Muscle of arm (tissue), 12 donors: ENCODE results near the gene KY. TPM values are rescaled to one million over a fixed set of nuclear protein-coding genes. Genes with fewer than 3 reads are reported as not detected.

Experiments used
- DNase-seq: peaks from one replicate; pipeline ENCODE4 v3.0.0-alpha.2; 2013
- polyA plus RNA-seq, 12 donors: library from polyadenylated mRNA; unstranded; fragments of 120-200 nt; gene quantifications; one replicate each; pipeline ENCODE4 v1.2.1, GENCODE V29; 2013; ENCODE audit not compliant: insufficient read length in 12 of 12

KY gene
- polyA plus RNA-seq, 12 donors: 19.8 to 90.1 (median 59.0) TPM; not detected in 1

DNA sequence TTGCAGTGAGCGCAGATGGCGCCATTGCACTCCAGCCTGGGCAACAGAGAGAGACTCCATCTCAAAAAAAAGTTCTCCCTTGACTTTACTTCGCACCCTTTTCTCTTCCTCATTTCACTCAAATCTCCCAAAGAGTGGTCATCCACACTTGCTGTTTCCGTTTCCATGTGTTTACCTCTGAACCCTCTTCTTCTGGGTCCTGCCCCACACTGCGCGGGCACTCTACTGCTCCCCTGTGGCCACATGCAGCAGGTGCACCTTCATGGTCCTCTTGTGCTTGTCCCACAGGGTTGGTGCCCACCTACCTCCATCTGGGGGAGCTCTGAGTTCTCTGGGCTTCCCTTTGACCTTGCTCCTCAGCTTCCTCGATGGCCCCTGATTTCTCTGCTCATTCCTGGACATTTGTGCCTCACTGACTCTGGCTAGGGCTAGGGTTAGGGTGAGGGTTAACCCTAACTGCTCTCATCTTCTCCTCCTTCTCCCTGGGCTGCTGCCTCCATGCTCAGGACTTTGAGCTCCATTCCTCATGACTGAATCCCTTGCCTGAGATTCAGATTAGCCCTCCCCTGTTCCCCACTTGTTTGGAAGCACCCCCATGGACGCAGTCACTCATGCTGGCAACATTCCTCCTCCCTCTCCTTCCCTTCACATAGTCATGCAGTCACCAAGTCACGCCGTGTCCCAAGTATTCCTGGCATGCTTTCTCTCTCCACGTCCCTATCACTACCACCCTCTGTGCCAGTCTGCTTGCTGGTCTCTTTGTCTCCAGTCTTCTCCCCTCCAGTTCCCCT is 26.6 kb upstream of the KY start:
- DNase-seq: no peak

DNA sequence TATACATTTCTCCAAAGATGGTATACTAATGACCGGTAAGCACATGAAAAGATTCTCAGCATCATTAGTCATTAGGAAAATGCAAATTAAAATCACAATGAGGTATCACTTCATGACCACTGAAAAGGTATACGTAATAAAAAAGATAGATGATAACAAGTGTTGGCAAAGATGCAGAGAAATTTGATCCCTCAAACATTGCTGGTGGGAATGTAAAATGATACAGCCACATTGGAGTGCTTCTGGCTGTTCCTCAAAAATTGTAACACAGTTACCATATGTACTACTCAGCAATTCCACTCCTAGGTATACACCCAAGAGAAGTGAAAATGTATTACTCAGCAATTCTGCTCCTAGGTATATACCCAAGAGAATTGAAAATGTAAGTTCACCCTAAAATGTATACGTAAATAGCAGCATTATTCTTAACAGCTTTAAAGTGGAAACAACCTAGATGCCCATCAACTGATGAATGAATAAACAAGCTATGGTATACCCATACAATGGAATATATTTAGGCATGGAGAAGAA is 25.0 kb upstream of the KY start:
- no peak for DNase-seq

DNA sequence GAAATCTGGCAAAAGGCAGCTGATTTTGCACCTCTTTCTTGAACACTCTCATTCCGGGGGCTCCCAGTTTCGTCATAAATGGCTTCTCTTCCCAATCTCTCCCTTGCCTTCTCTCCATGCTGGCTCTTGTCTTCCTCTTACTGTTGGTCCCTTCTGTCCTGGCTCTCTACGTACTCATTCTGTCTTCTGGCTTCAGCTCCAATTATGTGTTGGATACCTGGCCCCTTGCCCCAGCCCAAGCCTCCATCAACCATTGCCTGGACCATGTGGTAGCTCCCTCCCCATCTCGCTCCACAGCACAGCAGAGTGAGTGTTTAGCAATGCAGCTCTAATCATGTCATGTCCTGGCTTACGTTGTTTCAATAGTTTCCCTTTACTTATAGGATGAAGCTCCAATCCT is 21.7 kb upstream of the KY start:
- no peak for DNase-seq

DNA sequence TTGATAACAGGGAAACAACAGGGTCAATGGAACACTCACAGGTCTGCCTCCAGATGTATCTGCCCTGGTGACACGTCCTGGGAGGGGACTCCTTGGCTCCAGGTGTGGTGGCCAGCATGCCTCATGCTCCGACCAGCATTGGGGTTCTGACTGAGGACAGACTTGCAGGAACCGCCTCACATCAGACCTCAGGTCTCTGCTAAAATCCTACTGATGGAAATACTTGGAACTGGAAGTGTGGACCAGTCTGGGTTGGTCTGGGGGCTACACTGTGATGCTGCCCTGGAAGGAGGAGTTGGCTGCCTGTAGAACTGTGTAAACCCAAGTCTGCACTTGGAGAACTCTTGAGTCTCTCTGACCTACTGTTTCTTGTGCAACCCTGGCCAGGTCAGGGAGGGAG is 17.1 kb upstream of the KY start:
- DNase-seq: no peak

DNA sequence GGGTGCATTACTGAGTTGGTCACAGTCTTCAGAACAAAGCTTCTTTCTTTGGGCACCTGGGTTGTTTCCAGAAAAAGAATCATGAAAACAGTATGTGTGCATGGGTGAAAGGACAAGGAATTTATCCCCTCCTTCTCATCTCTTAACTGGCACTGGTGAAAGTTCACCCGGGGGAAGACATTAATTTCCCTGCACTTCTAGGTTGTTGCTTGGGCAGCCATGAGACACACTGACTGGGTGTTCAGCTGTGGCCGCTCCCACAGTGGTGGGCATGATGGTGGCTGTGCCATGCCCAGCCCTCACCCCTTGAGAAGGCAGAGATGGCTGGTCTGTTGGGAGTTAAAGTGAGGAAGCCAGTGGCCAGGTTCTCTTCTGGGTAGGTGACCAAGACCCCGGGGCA is 16.6 kb upstream of the KY start:
- no peak for DNase-seq

DNA sequence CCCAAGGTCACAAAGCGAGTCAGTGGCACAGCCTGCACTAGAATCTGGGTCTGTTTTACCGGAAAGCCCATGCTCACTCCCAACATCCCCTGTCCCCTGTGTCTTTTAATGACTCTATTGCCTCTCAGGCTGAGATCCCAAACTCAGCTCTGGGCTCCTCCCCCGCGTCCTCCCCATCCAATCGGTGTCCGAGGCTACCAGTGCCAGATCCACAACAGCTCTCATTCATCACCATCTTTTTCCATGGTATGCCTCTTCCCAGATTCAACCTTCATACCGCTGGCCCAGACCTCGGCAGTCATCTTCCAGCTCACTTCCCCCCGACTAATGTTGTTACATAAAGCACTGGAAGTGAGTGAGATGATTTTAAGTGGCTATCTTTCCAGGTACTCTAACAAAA is 16.1 kb upstream of the KY start:
- DNase-seq: no peak

DNA sequence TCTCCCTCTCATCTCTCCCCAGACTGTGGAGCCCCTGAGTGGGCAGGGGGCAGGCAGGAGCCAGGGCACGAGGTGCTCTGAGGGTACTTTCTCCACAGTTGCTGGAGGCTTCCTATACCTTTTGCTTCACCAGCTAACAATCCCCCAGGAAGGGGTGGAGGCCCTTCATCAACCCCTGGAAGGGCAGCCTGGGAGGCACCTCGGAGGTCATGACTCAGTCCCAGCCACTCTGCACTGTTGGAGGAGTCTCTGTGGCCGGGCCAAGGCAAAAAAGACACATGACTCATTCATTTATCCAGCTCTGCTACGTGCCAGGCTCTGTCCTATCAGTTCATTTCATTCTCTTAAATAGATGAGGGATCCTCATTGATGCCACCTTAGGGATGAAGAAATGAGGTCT is 15.6 kb upstream of the KY start:
- DNase-seq: no peak

DNA sequence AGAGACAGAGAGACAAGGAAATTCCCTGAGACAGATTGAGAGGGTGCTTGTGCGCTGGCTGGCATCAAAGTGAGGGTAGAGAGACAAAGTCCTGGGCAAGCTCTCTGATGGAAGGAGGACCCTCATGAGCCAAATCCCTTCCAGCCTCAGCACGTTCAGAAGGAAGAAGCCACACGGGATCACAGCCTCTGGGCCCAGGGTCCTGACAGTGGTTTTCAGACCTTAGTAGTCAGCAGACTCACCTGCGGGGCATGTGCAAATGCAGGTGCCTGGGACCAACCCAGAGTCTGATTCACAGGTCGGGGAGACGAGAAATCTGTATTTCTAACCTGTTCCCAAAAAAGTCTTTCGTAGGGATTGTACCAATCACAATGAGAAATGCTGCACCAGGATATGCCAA is 15.2 kb upstream of the KY start:
- no peak for DNase-seq

DNA sequence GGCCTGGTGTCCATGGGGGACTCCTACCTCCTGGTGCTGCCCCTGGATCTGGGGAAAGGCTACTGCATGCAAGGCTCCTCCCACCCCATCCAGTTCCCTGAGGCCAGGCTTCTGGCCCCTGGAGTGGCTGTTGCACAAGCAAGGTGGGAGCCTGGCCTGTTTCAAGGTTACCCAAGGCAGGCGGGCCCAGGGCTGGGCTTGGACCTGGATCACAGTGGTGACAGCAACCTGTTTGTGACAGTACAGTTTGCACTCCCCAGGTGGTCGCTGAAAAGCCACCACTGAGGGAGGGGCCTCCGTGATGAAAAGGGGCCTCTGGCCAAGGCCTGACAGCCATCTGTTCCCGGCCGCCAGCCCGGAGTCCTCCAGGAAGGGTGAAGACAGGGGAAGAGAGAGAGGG is 14.4 kb upstream of the KY start:
- DNase-seq: no peak

DNA sequence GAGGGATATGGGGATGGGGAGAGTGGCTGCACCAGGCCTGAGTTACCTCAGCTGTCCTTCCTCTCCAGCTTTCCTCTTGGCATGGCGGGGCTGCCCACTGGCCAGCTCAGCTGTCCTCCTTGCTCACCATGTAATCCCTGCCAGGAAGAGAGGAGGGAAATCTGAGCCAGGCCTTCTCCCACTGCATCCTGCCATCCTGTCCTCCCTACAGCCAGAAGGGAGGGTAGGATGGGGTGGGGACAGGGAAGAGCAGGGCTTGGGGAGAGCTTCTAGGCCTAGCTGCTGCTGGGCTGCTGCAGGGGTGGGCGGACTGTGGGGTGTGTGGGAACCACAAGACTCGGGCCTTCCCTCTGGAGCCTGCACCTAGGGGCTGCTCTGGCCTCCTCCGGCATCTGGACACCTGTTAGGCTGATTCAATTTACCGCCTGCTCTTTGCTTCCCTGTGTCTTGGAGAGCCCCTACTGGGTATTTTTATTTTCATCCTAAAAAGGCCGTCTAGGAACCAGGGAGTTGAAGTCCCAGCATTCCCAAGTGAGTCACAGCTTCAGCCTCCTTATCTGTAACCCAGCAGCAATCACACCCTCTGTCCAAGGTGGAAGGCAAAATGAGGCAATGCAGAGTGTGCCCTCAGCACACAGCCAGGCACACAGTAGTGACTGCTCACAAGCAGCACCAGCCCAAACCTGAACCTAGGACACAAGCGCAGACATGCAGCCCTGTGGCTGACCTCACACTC is 13.1 kb upstream of the KY start:
- DNase-seq: peak; percentile 46

DNA sequence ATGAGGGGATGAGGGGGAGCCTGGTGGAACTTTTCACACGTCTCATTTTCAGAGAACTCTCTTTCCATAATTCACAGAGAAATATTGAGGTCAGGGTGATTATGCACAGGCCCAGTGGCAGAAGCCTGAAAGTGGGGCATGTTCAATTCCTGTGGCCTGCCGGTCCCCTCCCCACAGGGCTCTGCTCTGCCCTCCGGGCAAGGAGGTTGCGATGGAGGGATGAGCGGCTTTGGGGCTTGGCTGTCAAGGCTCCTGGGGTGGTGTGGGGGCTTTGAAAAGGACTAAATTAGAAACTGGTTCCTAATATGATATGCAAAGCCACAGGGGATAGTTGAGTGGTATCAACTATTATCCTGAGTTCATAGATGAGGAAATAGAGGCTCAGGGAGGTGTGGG is 9.2 kb upstream of the KY start:
- DNase-seq: no peak

DNA sequence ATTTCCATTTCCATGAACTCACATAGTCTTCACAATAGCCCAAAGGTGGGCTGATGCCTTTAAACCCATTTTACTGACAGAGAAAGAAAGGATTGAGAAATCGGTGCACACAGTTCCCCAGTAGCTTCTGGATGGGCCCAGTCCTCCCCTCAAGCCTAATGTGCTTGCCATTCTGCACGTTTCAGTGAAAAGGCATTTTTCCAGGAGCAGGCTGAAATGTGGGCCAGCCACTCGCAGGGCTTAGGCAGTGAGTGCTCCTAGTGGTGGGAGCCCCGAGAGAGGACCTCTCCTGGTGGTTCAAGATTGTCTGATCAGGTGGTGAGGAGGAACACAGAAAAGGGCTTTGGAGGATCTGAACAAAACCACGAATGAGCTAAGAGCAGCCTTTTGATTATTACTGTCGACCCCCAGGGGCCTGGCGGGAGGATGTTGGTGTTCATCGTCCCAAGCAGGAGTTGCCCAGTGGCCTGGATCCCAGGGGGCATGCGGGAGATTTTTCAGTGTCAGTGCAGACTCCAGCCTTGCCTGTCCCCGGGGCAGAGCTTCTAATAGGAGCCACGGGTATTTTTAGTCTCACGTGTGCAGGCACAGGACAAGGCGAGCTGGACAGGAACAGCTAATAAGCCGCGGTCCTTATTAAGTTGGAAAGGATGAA is 8.7 kb upstream of the KY start:
- no peak for DNase-seq

DNA sequence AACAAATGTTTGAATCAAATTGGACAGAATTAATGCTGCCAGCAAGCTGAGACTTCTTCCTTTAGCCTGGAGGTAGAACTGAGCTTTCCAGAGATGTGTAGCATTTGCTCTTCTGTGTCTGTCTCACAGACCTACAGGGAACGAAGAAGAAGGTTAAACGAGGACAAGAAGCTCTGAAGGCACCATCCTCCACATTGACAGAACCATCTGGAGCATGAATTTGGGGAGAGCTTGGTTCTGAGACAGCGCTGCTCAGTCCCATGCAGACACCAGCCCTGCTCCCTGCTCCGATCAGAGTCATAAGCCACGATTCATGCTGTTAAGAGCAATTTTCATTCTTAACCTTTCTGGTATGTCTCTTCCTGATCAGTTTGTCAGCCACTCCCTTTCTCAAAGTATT is 7.7 kb upstream of the KY start:
- no peak for DNase-seq

DNA sequence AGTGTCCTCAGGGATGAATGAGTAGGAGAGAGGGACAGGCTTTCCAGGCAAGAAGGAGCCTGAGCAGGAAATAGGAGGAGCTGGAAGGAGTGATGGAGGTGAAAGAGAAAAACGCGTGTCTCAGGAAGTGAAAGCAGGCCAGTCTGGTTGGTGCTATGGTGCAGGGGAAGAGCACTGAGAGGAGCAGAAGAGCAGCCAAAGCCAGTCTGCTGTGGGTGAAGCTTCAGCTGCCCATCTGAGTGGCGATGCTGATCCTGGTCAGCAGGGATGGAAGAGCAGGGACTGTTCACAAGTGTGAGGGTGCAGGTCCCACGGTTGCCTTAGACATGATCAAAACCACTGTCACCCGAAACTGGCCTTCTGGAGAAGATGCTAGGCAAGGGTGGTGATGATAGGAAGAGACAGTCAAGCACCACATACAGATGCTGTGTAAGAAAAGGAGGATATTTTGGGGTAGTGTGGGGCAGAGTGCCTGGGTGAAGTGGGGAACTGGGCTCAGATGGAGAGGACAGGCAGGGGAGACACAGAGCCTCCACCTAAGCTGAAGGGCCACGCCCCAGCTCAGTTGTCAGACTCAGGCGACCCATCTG is 5.5 kb upstream of the KY start:
- DNase-seq: no peak

DNA sequence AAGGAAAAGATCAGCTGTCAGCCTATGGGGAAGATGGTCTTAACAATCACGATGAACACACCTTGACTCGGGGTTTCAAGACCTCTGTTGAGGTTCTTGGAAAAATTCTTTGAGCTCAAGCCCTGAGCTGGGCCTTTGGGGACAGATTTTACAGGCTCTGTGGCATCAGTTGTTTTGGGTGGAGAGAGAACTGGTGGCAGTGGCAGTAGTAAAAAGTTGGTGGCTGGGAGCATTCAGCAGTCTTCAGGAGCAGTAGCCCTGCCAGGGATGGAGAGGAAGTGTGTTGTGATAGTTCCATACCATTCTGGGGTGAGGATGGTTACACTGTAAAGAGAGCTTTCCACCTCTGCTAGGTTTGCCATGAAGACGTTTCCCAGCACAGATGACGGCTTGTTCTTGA is 4.9 kb upstream of the KY start:
- no peak for DNase-seq

DNA sequence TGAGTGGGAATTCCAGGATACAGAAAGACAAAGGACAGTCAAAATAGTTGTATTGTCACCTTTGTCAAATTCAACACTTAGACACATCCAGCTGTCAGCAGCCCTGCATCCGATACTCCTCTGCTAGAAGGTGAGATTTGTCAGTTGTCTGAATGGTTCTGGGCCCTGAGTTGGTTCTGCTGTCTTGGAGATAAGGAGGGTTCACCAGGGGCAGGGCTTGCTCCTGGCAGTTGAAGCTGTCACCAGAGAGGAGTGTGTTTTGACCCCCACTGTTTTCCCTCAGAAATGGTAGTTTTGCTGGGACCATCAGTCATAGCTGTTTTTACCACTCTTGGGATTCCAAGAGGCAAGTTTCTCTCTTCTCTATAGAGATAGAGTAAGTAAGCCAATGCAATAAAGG is 3.2 kb upstream of the KY start:
- no peak for DNase-seq

DNA sequence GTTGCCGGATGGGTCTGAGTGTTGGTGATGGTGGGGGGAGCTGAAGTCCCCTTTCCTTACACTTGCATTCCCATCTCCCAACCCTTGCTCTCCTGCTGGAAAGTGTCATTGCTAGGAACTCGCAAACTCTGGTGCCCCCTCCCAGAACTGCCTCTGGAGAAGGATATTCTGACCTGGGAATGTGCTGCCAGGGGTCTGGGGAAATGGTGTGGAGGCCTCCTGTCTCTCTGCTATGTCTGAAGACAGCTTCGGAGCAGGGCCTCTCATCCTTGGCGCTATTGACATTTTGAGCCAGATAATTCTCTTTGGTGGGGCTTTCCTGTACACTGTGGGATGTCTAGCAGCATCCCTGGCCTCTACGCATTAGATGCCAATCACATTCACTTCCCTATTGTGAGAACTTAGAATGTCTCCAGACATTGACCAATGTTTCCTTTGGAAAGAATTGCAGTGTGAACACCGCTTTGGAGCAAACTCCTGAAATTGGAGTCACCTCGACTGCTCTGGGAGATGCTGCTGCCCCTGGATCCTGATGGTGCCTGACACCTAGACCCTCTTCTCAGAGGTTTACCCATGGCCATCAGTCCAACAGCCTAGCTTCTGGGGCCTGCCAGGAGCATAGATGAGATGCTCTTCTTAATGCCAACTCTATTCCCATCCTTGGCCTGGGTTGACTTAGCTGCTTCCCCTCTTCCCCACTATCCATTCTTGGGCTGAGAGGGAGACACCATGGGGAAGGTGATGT is 2.2 kb upstream of the KY start:
- DNase-seq: no peak

DNA sequence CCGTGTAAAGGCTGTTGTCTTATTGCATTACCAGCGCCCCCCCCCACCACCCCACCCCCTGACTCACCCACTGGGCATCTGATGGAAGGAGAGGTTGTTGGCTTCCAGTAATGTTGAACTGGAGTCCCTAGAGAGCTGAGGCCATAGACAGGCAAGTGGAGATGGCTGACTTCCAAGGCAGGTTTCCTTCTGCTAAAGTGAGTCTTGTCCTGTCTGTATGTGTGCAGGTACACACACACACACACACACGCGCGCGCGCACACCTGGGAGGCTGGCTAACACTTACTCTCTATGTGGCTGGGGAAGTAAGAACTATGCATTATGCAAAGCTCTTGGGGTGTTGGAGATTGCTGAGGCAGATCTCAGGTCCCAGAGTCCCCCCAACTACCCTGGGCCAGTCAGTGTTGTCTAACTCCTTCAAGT is 1.6 kb upstream of the KY start:
- no peak for DNase-seq

DNA sequence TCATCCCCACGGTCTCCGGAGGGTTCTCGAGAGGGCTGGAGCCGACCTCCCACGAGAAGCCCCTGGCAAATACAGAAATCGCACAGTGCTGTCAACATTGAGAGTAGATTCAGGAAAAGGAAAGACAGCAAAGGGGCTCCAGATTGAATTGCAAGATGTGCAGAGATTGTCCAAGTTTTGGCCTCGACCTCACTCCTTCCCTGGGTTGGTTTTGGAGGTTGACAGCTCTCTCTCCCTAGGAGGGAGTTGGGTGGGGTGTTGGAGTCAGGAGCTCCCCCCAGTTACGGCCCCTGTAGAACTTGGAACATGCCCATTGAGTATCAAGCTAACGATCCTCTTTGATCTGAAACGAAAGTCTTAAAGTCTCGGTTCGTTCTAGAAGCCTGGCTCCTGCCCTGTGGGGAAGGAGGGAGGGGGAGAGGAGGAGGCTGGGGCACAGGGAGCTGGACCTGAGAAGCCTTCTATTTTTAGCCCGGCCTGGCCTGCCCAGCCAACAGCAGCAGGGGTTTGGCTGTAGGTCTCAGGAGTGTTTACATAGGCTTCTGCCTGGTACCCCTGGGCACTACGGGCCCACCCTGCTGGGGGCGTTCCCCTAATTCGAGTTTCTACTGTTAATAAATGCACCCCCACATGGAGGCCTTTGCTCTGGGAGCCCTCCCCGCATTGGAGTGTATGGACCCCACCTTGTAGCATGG is 672 bp upstream of the KY start:
- DNase-seq: peak; percentile 31

DNA sequence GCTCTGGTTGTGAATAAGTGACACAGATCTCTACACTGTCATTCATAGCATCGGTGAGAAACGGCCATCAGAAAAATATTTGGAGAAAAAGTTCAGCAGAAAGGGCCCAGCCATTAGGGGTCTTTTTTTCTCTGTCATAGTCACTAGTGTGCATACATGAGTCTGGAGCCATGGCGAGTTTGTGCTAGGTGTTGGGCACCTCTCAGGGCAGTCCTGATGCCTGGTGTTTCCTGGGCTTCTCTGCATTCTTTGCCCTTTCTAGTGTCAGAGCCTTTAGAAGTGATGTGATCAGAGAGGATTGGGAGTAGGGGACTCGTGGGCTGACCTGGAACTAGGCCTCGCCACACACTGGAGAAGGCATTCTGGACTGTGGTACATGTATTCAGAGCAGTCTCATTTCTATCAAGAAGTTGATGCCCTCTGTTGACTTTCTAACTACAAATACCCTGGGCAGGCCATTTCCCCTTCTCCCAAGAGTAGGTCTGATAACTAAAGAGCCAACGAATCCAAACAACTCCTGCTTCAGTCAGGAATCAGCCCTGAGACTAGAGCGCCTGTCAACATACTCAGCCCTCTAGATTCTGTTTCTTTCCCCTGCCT is 1.6 kb downstream of the KY start:
- DNase-seq: no peak
